UCSD-AML1 (cell line): ENCODE data around the gene RAPGEF1.
"Not testable (repeated sequence)": the region's sequence is repeated elsewhere in the genome, so short reads cannot be mapped to it uniquely, and the experiment has no call there.

Experiments used
- DNase-seq: peaks from one replicate; lab custom pipeline; 2025; ENCODE audit not compliant: unreplicated experiment; lab: John Stamatoyannopoulos, UW

The RAPGEF1 gene

GRCh38 chr9:131575946-131576853, 163.7 kb downstream of the RAPGEF1 start:
- DNase-seq = no peak

GRCh38 chr9:131574730-131575640, 164.9 kb downstream of the RAPGEF1 start:
- DNase-seq = no peak

GRCh38 chr9:131567910-131568309, 172.0 kb downstream of the RAPGEF1 start:
- no peak for DNase-seq

- no peak for DNase-seq
Measured at GRCh38 chr9:131566158-131566557, 173.7 kb downstream of the RAPGEF1 start.

- DNase-seq = no peak
Measured at GRCh38 chr9:131565369-131565768, 174.5 kb downstream of the RAPGEF1 start.

GRCh38 chr9:131562032-131562959, 177.6 kb downstream of the RAPGEF1 start:
- DNase-seq = no peak

GRCh38 chr9:131559421-131560000, 180.4 kb downstream of the RAPGEF1 start:
- DNase-seq = no peak

- DNase-seq = no peak
Measured at GRCh38 chr9:131557855-131558548, 181.9 kb downstream of the RAPGEF1 start.

- no peak for DNase-seq
Measured at GRCh38 chr9:131555841-131556673, 183.8 kb downstream of the RAPGEF1 start.

GRCh38 chr9:131554843-131555351, 185.0 kb downstream of the RAPGEF1 start:
- no peak for DNase-seq

GRCh38 chr9:131554087-131554842, 185.6 kb downstream of the RAPGEF1 start:
- DNase-seq = no peak

- DNase-seq = no peak
Measured at GRCh38 chr9:131552030-131552429, 187.8 kb downstream of the RAPGEF1 start.

- not testable (repeated sequence) for DNase-seq
Measured at GRCh38 chr9:131550465-131550864, 189.4 kb downstream of the RAPGEF1 start.

GRCh38 chr9:131549186-131549585, 190.7 kb downstream of the RAPGEF1 start:
- not testable (repeated sequence) for DNase-seq

- no peak for DNase-seq
Measured at GRCh38 chr9:131546336-131547084, 193.4 kb downstream of the RAPGEF1 start.

GRCh38 chr9:131545786-131546335, 194.0 kb downstream of the RAPGEF1 start:
- no peak for DNase-seq
